PC-3 (cell line): ENCODE data around the gene TPM1. TPM values are rescaled to one million over a fixed set of nuclear protein-coding genes. Genes with fewer than 3 reads are reported as not detected.

Experiments
- ATAC-seq: fragments of 200-7000 bp; cut with Tn5 transposase; 2 replicates; pipeline ENCODE4 v1.9.1; 2020; ENCODE audit warnings: mild to moderate bottlenecking, moderate library complexity
- BruUV-seq: library from RNA; stranded (reverse); fragments of 400-500 nt; replicated peaks from 2 replicates; lab custom pipeline; 2021; lab: Mats Ljungman, UMichigan
- CTCF ChIA-PET: fragments of 300-600 bp; sonication (Branson Sonifier 250); formaldehyde crosslinking; loops from one replicate; lab custom pipeline; 2022; ENCODE audit warnings: antibody characterized with exemption; lab: Charles Lee
- POLR2A ChIA-PET: fragments of 300-600 bp; sonication (Branson Sonifier 250); formaldehyde crosslinking; loops from one replicate; lab custom pipeline; 2022; ENCODE audit warnings: antibody characterized with exemption; ENCODE audit not compliant: unreplicated experiment; lab: Charles Lee
- DNase-seq: peaks from one replicate; pipeline ENCODE4 v3.0.0-alpha.2; 2015
- H2AFZ ChIP-seq: fragments of 300-600 bp; sonication (generic); 2 replicates; pipeline ENCODE4 v1.6.0; 2016; ENCODE audit warnings: antibody characterized with exemption, low read length
- H3F3A ChIP-seq: fragments of 300-600 bp; sonication (generic); one replicate; pipeline ENCODE4 v1.6.0; 2017; ENCODE audit warnings: antibody characterized with exemption, low read length, control low read depth, mild to moderate bottlenecking; ENCODE audit not compliant: unreplicated experiment
- H3K27ac ChIP-seq: fragments of 300-600 bp; sonication (generic); 2 replicates; pipeline ENCODE4 v1.5.1; 2016; ENCODE audit warnings: mild to moderate bottlenecking, low read length
- H3K27me3 ChIP-seq: fragments of 300-600 bp; sonication (generic); 2 replicates; pipeline ENCODE4 v1.6.1; 2016; ENCODE audit warnings: low read length, mixed read lengths
- H3K36me3 ChIP-seq: fragments of 300-600 bp; sonication (generic); 2 replicates; pipeline ENCODE4 v1.6.1; 2016; ENCODE audit warnings: low read depth, mixed run types, low read length, mixed read lengths
- H3K4me1 ChIP-seq: fragments of 300-600 bp; sonication (generic); 2 replicates; pipeline ENCODE4 v1.5.1; 2016; ENCODE audit warnings: low read length; ENCODE audit not compliant: insufficient read depth
- H3K4me2 ChIP-seq: fragments of 300-600 bp; sonication (generic); 2 replicates; pipeline ENCODE4 v1.6.0; 2016; ENCODE audit warnings: low read length
- H3K4me3 ChIP-seq: fragments of 300-600 bp; sonication (generic); 2 replicates; pipeline ENCODE4 v1.5.1; 2016; ENCODE audit warnings: mild to moderate bottlenecking, low read length, mixed read lengths
- H3K79me2 ChIP-seq: fragments of 300-600 bp; sonication (generic); 2 replicates; pipeline ENCODE4 v1.6.1; 2017; ENCODE audit warnings: low read length, mixed read lengths
- H3K9ac ChIP-seq: fragments of 300-600 bp; sonication (generic); 2 replicates; pipeline ENCODE4 v1.6.0; 2016; ENCODE audit warnings: mild to moderate bottlenecking, low read length
- H3K9me2 ChIP-seq: fragments of 300-600 bp; sonication (generic); replicated peaks from 2 replicates; pipeline ENCODE4 v1.6.1; 2016; ENCODE audit warnings: mixed run types, low read length, mixed read lengths
- H3K9me3 ChIP-seq: fragments of 300-600 bp; sonication (generic); 2 replicates; pipeline ENCODE4 v1.6.1; 2016; ENCODE audit warnings: low read length, mixed read lengths
- H4K20me1 ChIP-seq: fragments of 300-600 bp; sonication (generic); 2 replicates; pipeline ENCODE4 v1.6.1; 2016; ENCODE audit warnings: low read length, mixed read lengths
- CTCF ChIP-seq: fragments of 300-600 bp; sonication (generic); conservative IDR thresholded peaks from 2 replicates; pipeline ENCODE4 v1.5.1; 2017; ENCODE audit warnings: antibody characterized with exemption, low read depth, mild to moderate bottlenecking, low read length
- EZH2 ChIP-seq: fragments of 300-600 bp; sonication (generic); IDR thresholded peaks from one replicate; pipeline ENCODE4 v1.6.1; 2017; ENCODE audit warnings: antibody characterized with exemption, mild to moderate bottlenecking, low read length; ENCODE audit not compliant: unreplicated experiment
- EZH2phosphoT487 ChIP-seq: fragments of 300-600 bp; sonication (generic); IDR thresholded peaks from 2 replicates; pipeline ENCODE4 v1.6.1; 2018; ENCODE audit warnings: mild to moderate bottlenecking, antibody characterized with exemption, low read length, borderline replicate concordance
- intact Hi-C: fragments of 100-400 bp; cut with micrococcal nuclease; formaldehyde crosslinking; loops from 2 replicates; pipeline ENCODE4 v1.9.0; 2023
- total RNA-seq: library from RNA; depleted of rRNA; stranded (reverse); fragments of >200 nt; gene quantifications from 2 replicates; pipeline ENCODE4 v1.2.3, GENCODE V29; 2014

TPM1 gene
- total RNA-seq, 1 experiment from 2014 or later = 127 TPM

- H3K79me2 ChIP-seq = peaks cover 19% of the 10 kb centered on the region
- ChIA-PET POLR2A (no interaction called here), CTCF (no interaction called here)
- no peaks in the 10 kb centered on the region for H3K9me2 ChIP-seq
- no peak for ATAC-seq
- no peaks in the 10 kb centered on the region for H3K36me3 ChIP-seq
- H3K4me2 ChIP-seq = no peak overlapping the region
- H3K9me3 ChIP-seq = no peaks in the 10 kb centered on the region
- no peak overlapping the region for H3K4me3 ChIP-seq
- H4K20me1 ChIP-seq = no peaks in the 10 kb centered on the region
- H2AFZ ChIP-seq = no peak overlapping the region
- H3K9ac ChIP-seq = no peak overlapping the region
- H3K27me3 ChIP-seq = no peaks in the 10 kb centered on the region
- intact Hi-C loops = no loop called here
- H3K27ac ChIP-seq = no peak overlapping the region
- TF ChIP-seq EZH2phosphoT487 = no peak
- TF ChIP-seq EZH2 = no peak
- no peak for TF ChIP-seq CTCF
- BruUV-seq = no TSS peak
- peaks cover 10% of the 10 kb centered on the region; the same call in 1 of the 2 replicates for H3K4me1 ChIP-seq
- DNase-seq = no peak
- no peaks in the 10 kb centered on the region for H3F3A ChIP-seq
These were observed 2.7 kb upstream of the TPM1 start for GRCh38 chr15:63039811-63040210.

DNA sequence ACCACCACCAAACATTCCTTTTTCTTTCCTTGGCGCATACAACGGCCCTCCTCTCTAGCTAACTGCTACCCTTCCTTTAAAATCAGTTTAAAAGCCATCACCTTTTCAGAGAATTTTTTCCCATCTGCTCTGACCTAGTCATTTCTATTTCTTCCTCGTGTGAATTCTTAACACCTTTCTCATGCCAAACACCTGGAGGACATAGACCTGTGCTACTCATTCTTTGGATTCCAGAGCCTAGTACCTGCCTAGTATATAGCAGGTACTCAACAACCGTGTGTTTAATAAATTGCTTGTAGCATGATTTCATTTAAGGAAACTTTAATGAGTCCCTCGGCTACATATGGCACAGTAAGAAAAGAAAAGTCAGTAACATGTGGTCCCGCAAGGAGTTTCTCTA is 2.0 kb upstream of the TPM1 start:
- no TSS peak for BruUV-seq
- TF ChIP-seq CTCF (no peak), EZH2 (no peak), EZH2phosphoT487 (no peak)
- Histone ChIP-seq H3K9me3 (no peaks in the 10 kb centered on the region), H3K4me1 (peaks cover 17% of the 10 kb centered on the region), H3K27me3 (no peaks in the 10 kb centered on the region), H3K9ac (no peak overlapping the region), H3K27ac (no peak overlapping the region), H3K79me2 (peaks cover 26% of the 10 kb centered on the region), H3K4me3 (no peak overlapping the region), H4K20me1 (no peaks in the 10 kb centered on the region), H3K9me2 (no peaks in the 10 kb centered on the region), H3K36me3 (no peaks in the 10 kb centered on the region), H3K4me2 (no peak overlapping the region), H3F3A (no peaks in the 10 kb centered on the region), H2AFZ (no peak overlapping the region)
- ATAC-seq (no peak), DNase-seq (no peak)
- CTCF ChIA-PET = no interaction called here
- intact Hi-C loops = no loop called here
- POLR2A ChIA-PET = no interaction called here

- no peak overlapping the region for H3K9ac ChIP-seq
- no peak overlapping the region for H3K4me2 ChIP-seq
- H3K79me2 ChIP-seq = peaks cover 28% of the 10 kb centered on the region
- H3F3A ChIP-seq = no peaks in the 10 kb centered on the region
- POLR2A ChIA-PET = no interaction called here
- H3K9me2 ChIP-seq = no peaks in the 10 kb centered on the region
- H2AFZ ChIP-seq = no peak overlapping the region
- H3K4me3 ChIP-seq = no peak overlapping the region
- no peaks in the 10 kb centered on the region for H4K20me1 ChIP-seq
- CTCF ChIA-PET = no interaction called here
- no peaks in the 10 kb centered on the region for H3K36me3 ChIP-seq
- H3K9me3 ChIP-seq = no peaks in the 10 kb centered on the region
- TF ChIP-seq CTCF (no peak), EZH2phosphoT487 (no peak), EZH2 (no peak)
- ATAC-seq = no peak
- DNase-seq = no peak
- BruUV-seq = no TSS peak
- H3K27ac ChIP-seq = no peak overlapping the region
- intact Hi-C loops = no loop called here
- no peaks in the 10 kb centered on the region for H3K27me3 ChIP-seq
- peaks cover 21% of the 10 kb centered on the region for H3K4me1 ChIP-seq
These were observed 1.6 kb upstream of the TPM1 start for GRCh38 chr15:63040954-63041353.
